Measurements from ENCODE around the gene TFF3. TPM values are rescaled to one million over a fixed set of nuclear protein-coding genes. Genes with fewer than 3 reads are reported as not detected.

The TFF3 gene
- total RNA-seq, 1 experiment from 2014 or later, result not detected

- no peak for TF ChIP-seq CTCF (conservative IDR thresholded peaks at IDR 0.05; ENCODE audit: low read depth, low read length)
- TF ChIP-seq EZH2 (IDR thresholded peaks at IDR 0.05; ENCODE audit: borderline replicate concordance, low read depth, low read length, poor library complexity, severe bottlenecking), result no peak
- no peaks in the 10 kb centered on the region for H3K36me3 ChIP-seq (ENCODE audit: insufficient read depth, low read length, poor library complexity, severe bottlenecking)
- no peak for DNase-seq (ENCODE audit: low spot score)
- H3K9me3 ChIP-seq (ENCODE audit: low read depth, low read length, poor library complexity, severe bottlenecking), result no peaks in the 10 kb centered on the region
- H3K27ac ChIP-seq (ENCODE audit: low read depth, low read length, poor library complexity, severe bottlenecking), result no peak overlapping the region
- H3K27me3 ChIP-seq (replicated peaks; ENCODE audit: insufficient read depth, low read depth, low read length, poor library complexity), result no peaks in the 10 kb centered on the region
- ChIA-PET POLR2A (ENCODE audit: low non-redundant PET) (no interaction called here), CTCF (no interaction called here)
- no TSS peak for BruUV-seq (replicated peaks)
- no peaks in the 10 kb centered on the region for H3K4me1 ChIP-seq (ENCODE audit: insufficient read depth, low read length, poor library complexity, severe bottlenecking)
- intact Hi-C loops (cut with micrococcal nuclease; ENCODE audit: unreplicated experiment), result no loop called here
- H3K4me3 ChIP-seq (ENCODE audit: low read depth, low read length, poor library complexity, severe bottlenecking), result no peak overlapping the region
Measured at GRCh38 chr21:42319851-42320572, 4.8 kb upstream of the TFF3 start.

- intact Hi-C loops (cut with micrococcal nuclease; ENCODE audit: unreplicated experiment), result no loop called here
- Histone ChIP-seq H3K4me3 (ENCODE audit: low read depth, low read length, poor library complexity, severe bottlenecking) (no peak overlapping the region), H3K27ac (ENCODE audit: low read depth, low read length, poor library complexity, severe bottlenecking) (no peak overlapping the region), H3K27me3 (replicated peaks; ENCODE audit: insufficient read depth, low read depth, low read length, poor library complexity) (no peaks in the 10 kb centered on the region), H3K4me1 (ENCODE audit: insufficient read depth, low read length, poor library complexity, severe bottlenecking) (no peaks in the 10 kb centered on the region), H3K9me3 (ENCODE audit: low read depth, low read length, poor library complexity, severe bottlenecking) (no peaks in the 10 kb centered on the region), H3K36me3 (ENCODE audit: insufficient read depth, low read length, poor library complexity, severe bottlenecking) (no peaks in the 10 kb centered on the region)
- DNase-seq (ENCODE audit: low spot score), result no peak
- no TSS peak for BruUV-seq (replicated peaks)
- POLR2A ChIA-PET (ENCODE audit: low non-redundant PET), result no interaction called here
- TF ChIP-seq CTCF (conservative IDR thresholded peaks at IDR 0.05; ENCODE audit: low read depth, low read length), result no peak
- TF ChIP-seq EZH2 (IDR thresholded peaks at IDR 0.05; ENCODE audit: borderline replicate concordance, low read depth, low read length, poor library complexity, severe bottlenecking), result no peak
- CTCF ChIA-PET, result no interaction called here
Measured at GRCh38 chr21:42319376-42319775, 4.2 kb upstream of the TFF3 start.

- CTCF ChIA-PET, result no interaction called here
- no peaks in the 10 kb centered on the region for H3K4me1 ChIP-seq (ENCODE audit: insufficient read depth, low read length, poor library complexity, severe bottlenecking)
- DNase-seq (ENCODE audit: low spot score), result no peak
Measured at GRCh38 chr21:42317826-42318746, 2.9 kb upstream of the TFF3 start.

More at GRCh38 chr21:42317826-42318746, 2.9 kb upstream of the TFF3 start:
- Histone ChIP-seq H3K9me3 (ENCODE audit: low read depth, low read length, poor library complexity, severe bottlenecking) (no peaks in the 10 kb centered on the region), H3K4me3 (ENCODE audit: low read depth, low read length, poor library complexity, severe bottlenecking) (no peak overlapping the region), H3K27me3 (replicated peaks; ENCODE audit: insufficient read depth, low read depth, low read length, poor library complexity) (no peaks in the 10 kb centered on the region), H3K36me3 (ENCODE audit: insufficient read depth, low read length, poor library complexity, severe bottlenecking) (no peaks in the 10 kb centered on the region), H3K27ac (ENCODE audit: low read depth, low read length, poor library complexity, severe bottlenecking) (no peak overlapping the region)
- no peak for TF ChIP-seq EZH2 (IDR thresholded peaks at IDR 0.05; ENCODE audit: borderline replicate concordance, low read depth, low read length, poor library complexity, severe bottlenecking)
- no peak for TF ChIP-seq CTCF (conservative IDR thresholded peaks at IDR 0.05; ENCODE audit: low read depth, low read length)
- BruUV-seq (replicated peaks), result no TSS peak
- POLR2A ChIA-PET (ENCODE audit: low non-redundant PET), result no interaction called here
- intact Hi-C loops (cut with micrococcal nuclease; ENCODE audit: unreplicated experiment), result no loop called here

Data from A673 (cell line).